ENCODE results near the gene TIAM1.

The TIAM1 gene

GRCh38 chr21:31343680-31344480 lies at the start of gene TIAM1:
Gene TIAM1, minus strand, starts transcription at chr21:31344261. Its CDS starts 77,289 bp downstream, at chr21:31266972.
- Histone ChIP-seq H3K36me3 (ENCODE audit: control insufficient read depth, insufficient read depth, low read length) (no peaks in the 10 kb centered on the region), H3K9me3 (ENCODE audit: control insufficient read depth, low read length) (no peaks in the 10 kb centered on the region), H2AFZ (no peak within 1 kb of the TSS), H3K27ac (no peak within 1 kb of the TSS), H3K4me3 (ENCODE audit: low read depth, low read length) (no peak within 1 kb of the TSS), H3K4me2 (ENCODE audit: low read length) (no peak within 1 kb of the TSS), H3K4me1 (no peaks in the 10 kb centered on the region), H3K9ac (no peak within 1 kb of the TSS), H3K27me3 (ENCODE audit: control insufficient read depth, insufficient read depth, low read length) (peaks cover 6% of the 10 kb centered on the region), H3K79me2 (no peaks in the 10 kb centered on the region)
- TF ChIP-seq CTCF (IDR thresholded peaks at IDR 0.05) = no peak

- Histone ChIP-seq H2AFZ (no peak overlapping the region), H3K27me3 (ENCODE audit: control insufficient read depth, insufficient read depth, low read length) (no peaks in the 10 kb centered on the region), H3K79me2 (no peaks in the 10 kb centered on the region), H3K27ac (no peak overlapping the region), H3K4me2 (ENCODE audit: low read length) (no peak overlapping the region), H3K9ac (no peak overlapping the region), H3K4me3 (ENCODE audit: low read depth, low read length) (no peak overlapping the region), H3K4me1 (no peaks in the 10 kb centered on the region), H3K36me3 (ENCODE audit: control insufficient read depth, insufficient read depth, low read length) (no peaks in the 10 kb centered on the region), H3K9me3 (ENCODE audit: control insufficient read depth, low read length) (no peaks in the 10 kb centered on the region)
- TF ChIP-seq CTCF (IDR thresholded peaks at IDR 0.05) = no peak
Observed at GRCh38 chr21:31387560-31388186, 43.6 kb upstream of the TIAM1 start.

GRCh38 chr21:31386006-31386405 lies 41.9 kb upstream of the TIAM1 start:
- H2AFZ ChIP-seq = no peak overlapping the region
- no peak overlapping the region for H3K27ac ChIP-seq
- H3K4me3 ChIP-seq (ENCODE audit: low read depth, low read length) = no peak overlapping the region
- H3K27me3 ChIP-seq (ENCODE audit: control insufficient read depth, insufficient read depth, low read length) = no peaks in the 10 kb centered on the region
- no peaks in the 10 kb centered on the region for H3K79me2 ChIP-seq
- no peak overlapping the region for H3K4me2 ChIP-seq (ENCODE audit: low read length)
- no peaks in the 10 kb centered on the region for H3K4me1 ChIP-seq
- no peak overlapping the region for H3K9ac ChIP-seq
- H3K36me3 ChIP-seq (ENCODE audit: control insufficient read depth, insufficient read depth, low read length) = no peaks in the 10 kb centered on the region
- TF ChIP-seq CTCF (IDR thresholded peaks at IDR 0.05) = no peak
- H3K9me3 ChIP-seq (ENCODE audit: control insufficient read depth, low read length) = no peaks in the 10 kb centered on the region

GRCh38 chr21:31383770-31384169 lies 39.7 kb upstream of the TIAM1 start:
- no peaks in the 10 kb centered on the region for H3K4me1 ChIP-seq
- no peaks in the 10 kb centered on the region for H3K79me2 ChIP-seq
- H3K36me3 ChIP-seq (ENCODE audit: control insufficient read depth, insufficient read depth, low read length) = no peaks in the 10 kb centered on the region
- no peak overlapping the region for H3K4me3 ChIP-seq (ENCODE audit: low read depth, low read length)
- no peaks in the 10 kb centered on the region for H3K27me3 ChIP-seq (ENCODE audit: control insufficient read depth, insufficient read depth, low read length)
- no peak overlapping the region for H3K27ac ChIP-seq
- no peak overlapping the region for H3K9ac ChIP-seq
- TF ChIP-seq CTCF (IDR thresholded peaks at IDR 0.05) = no peak
- H3K4me2 ChIP-seq (ENCODE audit: low read length) = no peak overlapping the region
- H3K9me3 ChIP-seq (ENCODE audit: control insufficient read depth, low read length) = no peaks in the 10 kb centered on the region
- H2AFZ ChIP-seq = no peak overlapping the region
